CD4-positive, CD25-positive, alpha-beta regulatory T cell (primary cell): ENCODE data around the gene BTN3A1. TPM values are rescaled to one million over a fixed set of nuclear protein-coding genes. Genes with fewer than 3 reads are reported as not detected.
A peak's percentile ranks its signal among the peaks of the same experiment; 100 is the strongest.

Experiments used
- ATAC-seq, 2 donors: fragments of 150-1000 bp; cut with Tn5 transposase; one replicate each; pipeline ENCODE4 v1.10.0; 2021; ENCODE audit warnings: low read depth in 2 of 2, moderate number of reproducible peaks in 2 of 2, moderate library complexity in 1 of 2
- DNase-seq, 3 donors: peaks; one replicate each; pipeline versions ENCODE4 v3.0.0 to v3.0.0-alpha.2; 2012 to 2022; ENCODE audit warnings: mixed read lengths in 1 of 3
- H3K27ac ChIP-seq: one replicate; pipeline ENCODE4 v1.7.0; 2013; ENCODE audit warnings: mild to moderate bottlenecking, low read length; ENCODE audit not compliant: insufficient read depth, poor library complexity, severe bottlenecking
- H3K27me3 ChIP-seq: one replicate; pipeline ENCODE4 v1.7.0; 2013; ENCODE audit warnings: low read length; ENCODE audit not compliant: control insufficient read depth, insufficient read depth
- H3K36me3 ChIP-seq: one replicate; pipeline ENCODE4 v1.7.0; 2013; ENCODE audit warnings: mild to moderate bottlenecking, low read length, moderate library complexity; ENCODE audit not compliant: control insufficient read depth, insufficient read depth
- H3K4me1 ChIP-seq: 2 replicates; pipeline ENCODE4 v1.7.0; 2013; ENCODE audit warnings: mild to moderate bottlenecking, low read length; ENCODE audit not compliant: insufficient read depth, control insufficient read depth, poor library complexity, severe bottlenecking
- H3K4me3 ChIP-seq: one replicate; pipeline ENCODE4 v1.7.0; 2013; ENCODE audit warnings: low read depth, mild to moderate bottlenecking, low read length, moderate library complexity
- H3K9me3 ChIP-seq, 2 experiments: 1 replicate in 1 of 2; 2 replicates in 1 of 2; pipeline ENCODE4 v1.7.0; 2013; ENCODE audit warnings: low read length in 2 of 2, mild to moderate bottlenecking in 1 of 2, moderate library complexity in 1 of 2; ENCODE audit not compliant: control insufficient read depth in 2 of 2
- H3K27ac Mint-ChIP-seq, 3 donors: one replicate each; pipeline ENCODE4 v1.8.0; 2020 to 2022; ENCODE audit warnings: mild to moderate bottlenecking in 3 of 3, mixed read lengths in 3 of 3, moderate library complexity in 2 of 3
- H3K27me3 Mint-ChIP-seq: one replicate; pipeline ENCODE4 v1.8.0; 2022; ENCODE audit warnings: mild to moderate bottlenecking, mixed read lengths
- H3K36me3 Mint-ChIP-seq: one replicate; pipeline ENCODE4 v1.8.0; 2020; ENCODE audit warnings: mixed read lengths
- H3K4me1 Mint-ChIP-seq, 4 donors: one replicate each; pipeline ENCODE4 v1.8.0; 2020 to 2022; ENCODE audit warnings: mixed read lengths in 4 of 4, mild to moderate bottlenecking in 1 of 4
- H3K4me3 Mint-ChIP-seq, 4 donors: one replicate each; pipeline ENCODE4 v1.8.0; 2020 to 2022; ENCODE audit warnings: mild to moderate bottlenecking in 4 of 4, mixed read lengths in 4 of 4, moderate library complexity in 3 of 4
- H3K9me3 Mint-ChIP-seq, 7 donors: one replicate each; pipeline ENCODE4 v1.8.0; 2020 to 2022; ENCODE audit warnings: mixed read lengths in 7 of 7, mild to moderate bottlenecking in 3 of 7, moderate library complexity in 2 of 7
- polyA plus RNA-seq, 4 donors: library from polyadenylated mRNA; unstranded; fragments of 300-500 nt; fragmentation: Illumina TruSeq; gene quantifications; one replicate each; pipeline ENCODE4 v1.2.3, GENCODE V29; 2021
- total RNA-seq: library from RNA; stranded (reverse); gene quantifications from one replicate; pipeline ENCODE4 v1.2.3, GENCODE V29; 2022

Gene BTN3A1
- total and polyA plus RNA-seq, 5 donors from 2014 or later: 67.4 to 279 (median 72.0) TPM

DNA sequence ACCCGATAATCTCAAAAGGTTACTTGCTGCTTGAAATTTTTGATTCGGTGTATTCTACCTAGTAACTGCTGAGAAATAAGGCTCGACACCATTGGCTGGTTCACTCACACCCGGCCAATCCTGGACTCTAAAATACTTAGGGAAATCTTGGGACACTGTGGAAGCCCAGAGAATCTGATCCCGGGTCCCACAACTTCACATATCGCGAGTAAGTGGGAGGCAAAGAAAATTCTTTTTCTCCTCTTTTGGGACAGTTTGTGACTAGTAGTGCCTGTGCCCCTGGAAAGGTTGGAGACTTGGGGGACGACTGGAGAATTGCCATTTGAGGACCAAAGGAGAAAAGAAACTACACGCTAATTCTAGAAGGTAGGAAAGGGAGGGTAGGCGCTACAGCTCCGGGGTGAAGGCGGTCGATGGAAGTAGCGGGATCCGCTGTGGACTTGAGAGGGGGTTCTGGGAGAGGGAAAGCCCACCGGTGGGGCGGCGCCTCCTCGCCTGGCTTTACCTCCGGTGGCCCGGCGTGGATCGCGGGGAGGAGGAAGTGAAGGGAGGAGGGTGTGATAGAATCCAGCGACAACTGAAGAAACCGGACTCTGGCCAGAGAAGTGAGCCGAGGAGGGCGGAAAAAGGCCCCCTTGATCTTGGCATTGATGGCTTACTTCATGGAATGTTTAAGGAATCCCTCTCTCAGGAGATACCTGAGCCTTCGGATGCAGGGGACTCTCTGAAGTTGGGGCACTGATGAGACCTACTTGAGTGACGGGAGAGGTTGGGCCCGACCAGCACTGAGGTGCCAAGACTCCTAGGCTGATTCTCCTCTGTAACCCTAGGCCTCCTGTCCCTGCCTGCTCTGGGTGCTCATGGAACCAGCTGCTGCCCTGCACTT, 19.4 kb downstream of the BTN3A1 start:
- Mint-ChIP-seq H3K9me3 (peaks cover 0 to 13% (median 5%) of the 10 kb centered on the region in 7 donors), H3K27ac (peak overlapping the region in 1 of 3 donors; percentile 32), H3K36me3 (peaks cover 6% of the 10 kb centered on the region), H3K27me3 (peaks cover 4% of the 10 kb centered on the region), H3K4me3 (no peak overlapping the region), H3K4me1 (peaks cover 0 to 14% (median 4%) of the 10 kb centered on the region in 4 donors)
- ATAC-seq (peak; percentile 89 to 93), DNase-seq (peak; percentile 43 to 79 (median 68))
- peak overlapping the region; percentile 95 for H3K4me3 ChIP-seq
- H3K9me3 ChIP-seq: peaks cover 7 to 17% of the 10 kb centered on the region in 2 experiments
- peaks cover 11% of the 10 kb centered on the region for H3K4me1 ChIP-seq
- no peaks in the 10 kb centered on the region for H3K27me3 ChIP-seq
- no peaks in the 10 kb centered on the region for H3K36me3 ChIP-seq
- peak overlapping the region; percentile 67 for H3K27ac ChIP-seq

DNA sequence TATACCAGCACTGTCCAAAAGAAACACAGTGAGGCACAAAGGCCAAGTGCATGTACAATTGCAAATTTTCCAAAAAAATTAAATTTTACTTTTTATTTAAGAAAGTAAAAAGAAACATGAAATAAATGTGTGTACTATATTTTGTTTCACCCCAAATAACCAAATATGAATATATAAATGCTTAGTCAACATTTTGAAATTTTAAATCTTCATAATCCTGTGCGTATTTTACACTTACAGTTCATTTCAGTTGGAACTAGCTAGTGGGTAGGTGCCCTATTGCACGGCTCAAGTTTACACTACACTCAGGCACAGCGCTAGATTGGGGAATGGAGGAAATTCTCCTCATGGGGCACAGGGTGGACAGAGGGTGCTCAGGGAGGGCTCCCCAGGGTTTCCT, 20.3 kb downstream of the BTN3A1 start:
- DNase-seq (no peak), ATAC-seq (no peak)
- H3K27ac ChIP-seq: no peak overlapping the region
- no peaks in the 10 kb centered on the region for H3K27me3 ChIP-seq
- peaks cover 2% of the 10 kb centered on the region for H3K36me3 ChIP-seq
- H3K9me3 ChIP-seq: peaks cover 3 to 12% of the 10 kb centered on the region in 2 experiments
- H3K27ac Mint-ChIP-seq: no peak overlapping the region
- no peak overlapping the region for H3K4me3 Mint-ChIP-seq
- H3K9me3 Mint-ChIP-seq: peaks cover 0 to 8% (median 2%) of the 10 kb centered on the region in 7 donors
- H3K4me3 ChIP-seq: peak overlapping the region; percentile 95
- peaks cover 0 to 14% (median 4%) of the 10 kb centered on the region in 4 donors for H3K4me1 Mint-ChIP-seq
- H3K36me3 Mint-ChIP-seq: peaks cover 2% of the 10 kb centered on the region
- H3K27me3 Mint-ChIP-seq: peaks cover 4% of the 10 kb centered on the region
- H3K4me1 ChIP-seq: peaks cover 11% of the 10 kb centered on the region

DNA sequence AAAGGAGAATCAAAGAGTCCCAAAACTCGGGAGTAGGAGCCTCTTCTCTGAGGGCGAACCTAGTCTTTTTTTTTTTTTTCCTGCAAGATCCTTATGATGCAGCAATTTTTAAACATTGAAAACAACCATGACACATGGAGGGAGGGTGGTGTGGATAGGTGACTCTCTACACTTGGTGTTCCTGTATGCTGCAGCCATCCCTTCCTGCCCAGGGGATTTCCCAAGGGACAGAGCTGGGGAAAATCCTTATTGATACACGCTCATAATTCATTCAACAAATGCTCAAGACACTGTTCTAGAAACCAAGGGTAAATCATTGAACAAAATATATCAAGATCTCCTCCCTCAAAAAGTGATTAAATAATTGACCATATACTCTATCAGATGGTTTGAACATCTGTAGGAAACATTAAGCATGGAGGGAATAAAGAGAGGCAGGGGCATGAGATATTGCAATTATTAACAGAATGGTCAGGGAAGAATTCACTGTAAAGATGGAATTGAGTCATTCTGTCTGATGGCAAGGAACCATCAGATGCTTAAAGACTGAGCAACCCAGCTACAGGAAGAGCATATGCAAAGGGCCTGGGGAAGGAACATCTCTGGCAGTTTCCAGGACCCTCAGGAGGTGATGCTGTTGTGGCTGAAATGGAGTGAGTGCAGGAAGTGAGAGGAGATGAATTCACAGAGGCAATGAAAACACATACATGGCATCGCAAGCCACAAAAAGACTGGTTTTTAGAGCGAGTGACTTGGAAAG, 24.8 kb downstream of the BTN3A1 start:
- Histone ChIP-seq H3K27me3 (no peaks in the 10 kb centered on the region), H3K27ac (no peak overlapping the region), H3K4me3 (no peak overlapping the region), H3K36me3 (peaks cover 2% of the 10 kb centered on the region), H3K9me3 (no peaks in the 10 kb centered on the region), H3K4me1 (no peaks in the 10 kb centered on the region)
- Mint-ChIP-seq H3K4me1 (peaks cover 0 to 14% (median 5%) of the 10 kb centered on the region in 4 donors), H3K27me3 (peaks cover 4% of the 10 kb centered on the region), H3K4me3 (peak overlapping the region in 1 of 4 donors; percentile 58), H3K9me3 (peaks cover 0 to 2% (median 0%) of the 10 kb centered on the region in 7 donors), H3K36me3 (peaks cover 4% of the 10 kb centered on the region), H3K27ac (peak overlapping the region in 1 of 3 donors; percentile 21)
- DNase-seq (no peak), ATAC-seq (no peak)

- Histone ChIP-seq H3K9me3 (no peaks in the 10 kb centered on the region), H3K4me3 (no peak overlapping the region), H3K27me3 (no peaks in the 10 kb centered on the region), H3K36me3 (peaks cover 2% of the 10 kb centered on the region), H3K27ac (no peak overlapping the region), H3K4me1 (no peaks in the 10 kb centered on the region)
- Mint-ChIP-seq H3K36me3 (peaks cover 4% of the 10 kb centered on the region), H3K4me1 (peaks cover 0 to 14% (median 5%) of the 10 kb centered on the region in 4 donors), H3K9me3 (peaks cover 0 to 2% (median 0%) of the 10 kb centered on the region in 7 donors), H3K27me3 (peaks cover 4% of the 10 kb centered on the region), H3K27ac (no peak overlapping the region), H3K4me3 (peak overlapping the region in 1 of 4 donors; percentile 58)
- ATAC-seq: no peak
- DNase-seq: no peak
These were observed 25.4 kb downstream of the BTN3A1 start for GRCh38 chr6:26427451-26427809.

DNA sequence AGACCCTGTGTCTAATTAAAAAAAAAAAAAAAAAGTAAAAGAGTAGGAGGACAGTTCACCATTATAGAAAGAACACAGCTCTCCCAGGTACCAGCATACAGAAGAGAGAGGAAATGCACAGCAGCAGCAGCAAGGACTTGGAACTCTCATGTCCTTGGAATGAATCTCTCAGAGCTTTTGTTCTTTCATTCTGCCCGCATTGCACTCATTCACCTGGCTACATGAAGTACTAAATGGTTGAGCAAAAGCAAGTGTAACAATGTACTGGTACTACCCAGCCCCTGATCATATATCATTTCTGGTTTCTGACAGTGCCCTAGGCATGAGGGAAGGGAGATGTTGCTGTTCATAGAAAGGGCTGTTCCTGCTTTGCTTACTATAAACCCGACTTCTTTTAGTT, 26.1 kb downstream of the BTN3A1 start:
- Mint-ChIP-seq H3K36me3 (peaks cover 4% of the 10 kb centered on the region), H3K4me1 (peaks cover 0 to 14% (median 4%) of the 10 kb centered on the region in 4 donors), H3K4me3 (no peak overlapping the region), H3K27me3 (peaks cover 4% of the 10 kb centered on the region), H3K27ac (no peak overlapping the region), H3K9me3 (peaks cover 0 to 2% (median 0%) of the 10 kb centered on the region in 7 donors)
- no peak for ATAC-seq
- peaks cover 2% of the 10 kb centered on the region for H3K36me3 ChIP-seq
- H3K4me1 ChIP-seq: no peaks in the 10 kb centered on the region
- no peaks in the 10 kb centered on the region for H3K9me3 ChIP-seq
- no peak for DNase-seq
- no peak overlapping the region for H3K27ac ChIP-seq
- no peak overlapping the region for H3K4me3 ChIP-seq
- H3K27me3 ChIP-seq: no peaks in the 10 kb centered on the region

- no peaks in the 10 kb centered on the region for H3K9me3 ChIP-seq
- H3K27ac ChIP-seq: no peak overlapping the region
- H3K4me3 ChIP-seq: no peak overlapping the region
- H3K4me1 Mint-ChIP-seq: peaks cover 0 to 2% (median 0%) of the 10 kb centered on the region in 4 donors
- no peaks in the 10 kb centered on the region for H3K4me1 ChIP-seq
- H3K27me3 ChIP-seq: no peaks in the 10 kb centered on the region
- no peak overlapping the region for H3K4me3 Mint-ChIP-seq
- H3K36me3 ChIP-seq: peaks cover 2% of the 10 kb centered on the region
- no peak for DNase-seq
- peaks cover 11% of the 10 kb centered on the region for H3K36me3 Mint-ChIP-seq
- H3K27me3 Mint-ChIP-seq: peaks cover 3% of the 10 kb centered on the region
- H3K27ac Mint-ChIP-seq: no peak overlapping the region
- H3K9me3 Mint-ChIP-seq: peaks cover 0 to 10% (median 6%) of the 10 kb centered on the region in 7 donors
- no peak for ATAC-seq
These were observed 28.7 kb downstream of the BTN3A1 start for GRCh38 chr6:26430787-26431186.

GRCh38 chr6:26431258-26432172, 29.4 kb downstream of the BTN3A1 start:
- ATAC-seq (no peak), DNase-seq (no peak)
- Histone ChIP-seq H3K27me3 (no peaks in the 10 kb centered on the region), H3K9me3 (no peaks in the 10 kb centered on the region), H3K4me3 (no peak overlapping the region), H3K36me3 (peaks cover 2% of the 10 kb centered on the region), H3K27ac (no peak overlapping the region), H3K4me1 (no peaks in the 10 kb centered on the region)
- Mint-ChIP-seq H3K9me3 (peaks cover 0 to 10% (median 4%) of the 10 kb centered on the region in 7 donors), H3K36me3 (peaks cover 11% of the 10 kb centered on the region), H3K27me3 (no peaks in the 10 kb centered on the region), H3K4me3 (no peak overlapping the region), H3K4me1 (peaks cover 0 to 2% (median 0%) of the 10 kb centered on the region in 4 donors), H3K27ac (no peak overlapping the region)
